CD4-positive, alpha-beta T cell (primary cell): ENCODE data around the gene C4orf51. TPM values are rescaled to one million over a fixed set of nuclear protein-coding genes. Genes with fewer than 3 reads are reported as not detected.

Source experiments
- ATAC-seq: fragments of 200-7000 bp; cut with Tn5 transposase; one replicate; pipeline ENCODE4 v1.10.0; 2022; ENCODE audit warnings: mild to moderate bottlenecking; ENCODE audit not compliant: poor library complexity
- CTCF ChIA-PET: fragments of 350-600 bp; sonication (Branson Sonifier 250); formaldehyde crosslinking; loops from one replicate; lab custom pipeline; 2021; ENCODE audit warnings: antibody characterized with exemption, inconsistent platforms; lab: Charles Lee
- POLR2A ChIA-PET: fragments of 350-600 bp; sonication (Branson Sonifier 250); formaldehyde crosslinking; loops from one replicate; lab custom pipeline; 2021; ENCODE audit warnings: antibody characterized with exemption, inconsistent platforms; lab: Charles Lee
- DNase-seq, 14 experiments: peaks; one replicate each; pipeline ENCODE4 v3.0.0-alpha.2; 2013 to 2020; ENCODE audit warnings: mixed read lengths in 2 of 14
- H3K27ac ChIP-seq, 2 donors: one replicate each; pipeline versions ENCODE4 v1.5.1 to v1.7.0; 2013; ENCODE audit warnings: low read length in 2 of 2, low read depth in 1 of 2, mild to moderate bottlenecking in 1 of 2
- H3K27me3 ChIP-seq, 2 experiments: 1 replicate in 1 of 2; 2 replicates in 1 of 2; pipeline versions ENCODE4 v1.6.1 to v1.7.0; 2013; ENCODE audit warnings: low read length in 2 of 2, control low read depth in 1 of 2, mild to moderate bottlenecking in 1 of 2, moderate library complexity in 1 of 2; ENCODE audit not compliant: insufficient read depth in 2 of 2, control insufficient read depth in 1 of 2
- H3K36me3 ChIP-seq: one replicate; pipeline ENCODE4 v1.6.1; 2013; ENCODE audit warnings: low read length, control low read depth; ENCODE audit not compliant: insufficient read depth
- H3K4me1 ChIP-seq: one replicate; pipeline ENCODE4 v1.6.1; 2013; ENCODE audit warnings: low read length, control low read depth; ENCODE audit not compliant: insufficient read depth
- H3K4me3 ChIP-seq: one replicate; pipeline ENCODE4 v1.5.1; 2013; ENCODE audit warnings: mild to moderate bottlenecking, low read length, moderate library complexity
- H3K9me3 ChIP-seq, 2 experiments: 1 replicate in 1 of 2; 2 replicates in 1 of 2; pipeline versions ENCODE4 v1.6.1 to v1.7.0; 2013; ENCODE audit warnings: low read length in 2 of 2, mild to moderate bottlenecking in 2 of 2, control low read depth in 1 of 2, moderate library complexity in 1 of 2; ENCODE audit not compliant: control insufficient read depth in 1 of 2, insufficient read depth in 1 of 2
- H3K27ac Mint-ChIP-seq: one replicate; pipeline ENCODE4 v1.8.0; 2020; ENCODE audit warnings: mixed read lengths
- H3K27me3 Mint-ChIP-seq: one replicate; pipeline ENCODE4 v1.8.0; 2021; ENCODE audit warnings: mixed read lengths
- H3K36me3 Mint-ChIP-seq: one replicate; pipeline ENCODE4 v1.8.0; 2021; ENCODE audit warnings: low read depth, mixed read lengths
- H3K4me1 Mint-ChIP-seq: one replicate; pipeline ENCODE4 v1.8.0; 2021; ENCODE audit warnings: low read depth, mixed read lengths
- H3K4me3 Mint-ChIP-seq: one replicate; pipeline ENCODE4 v1.8.0; 2020; ENCODE audit warnings: mild to moderate bottlenecking, mixed read lengths
- H3K9me3 Mint-ChIP-seq: one replicate; pipeline ENCODE4 v1.8.0; 2020; ENCODE audit warnings: mixed read lengths
- intact Hi-C, 2 experiments: fragments of 100-400 bp; cut with DNase I in 1 of 2; cut with micrococcal nuclease in 1 of 2; formaldehyde crosslinking; loops; one replicate each; pipeline versions ENCODE4 v1.15.1 to v1.9.0; 2023 to 2025; cut with DNase I, micrococcal nuclease
- total RNA-seq, 174 experiments: library from RNA in 2 of 174; stranded (reverse) in 2 of 174; gene quantifications; one replicate each; pipeline ENCODE4 v1.2.3 and lab custom pipeline; 2021 to 2026
- TF ChIP-seq, protein P1 (sequence below): fragments of 200-600 bp; IDR thresholded peaks from one replicate; pipeline ENCODE4 v1.8.0; 2022; ENCODE audit warnings: antibody characterized with exemption, mild to moderate bottlenecking

The C4orf51 gene
- total RNA-seq, 2 experiments from 2014 or later: not detected

DNA sequence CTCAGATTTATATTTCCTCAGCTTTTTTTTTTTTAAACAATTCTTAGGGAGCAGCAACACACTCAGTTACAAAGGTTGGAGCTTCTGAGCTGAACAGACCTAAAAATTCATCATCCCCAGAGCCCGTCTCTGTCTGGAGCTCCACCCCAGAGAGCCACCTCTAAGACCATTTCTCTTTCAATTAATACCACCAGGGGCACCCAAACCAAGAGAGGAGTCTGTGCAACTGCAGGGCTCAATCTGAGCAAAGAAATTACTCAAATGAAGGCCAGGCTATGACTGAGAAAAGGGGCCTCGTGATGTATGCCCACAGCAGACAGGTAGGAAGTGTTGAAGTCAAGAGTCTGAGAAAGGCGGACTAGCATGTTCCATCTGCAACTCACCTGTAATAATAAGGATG, 95.5 kb downstream of the C4orf51 start:
- Mint-ChIP-seq H3K27ac (no peak overlapping the region), H3K4me3 (no peak overlapping the region), H3K9me3 (no peaks in the 10 kb centered on the region), H3K4me1 (no peaks in the 10 kb centered on the region), H3K36me3 (peaks cover 70% of the 10 kb centered on the region), H3K27me3 (no peaks in the 10 kb centered on the region)
- Histone ChIP-seq H3K27me3 (no peaks in the 10 kb centered on the region), H3K36me3 (peaks cover 35% of the 10 kb centered on the region), H3K9me3 (no peaks in the 10 kb centered on the region), H3K27ac (no peak overlapping the region), H3K4me3 (no peak overlapping the region), H3K4me1 (no peaks in the 10 kb centered on the region)
- TF ChIP-seq, protein P1, sequence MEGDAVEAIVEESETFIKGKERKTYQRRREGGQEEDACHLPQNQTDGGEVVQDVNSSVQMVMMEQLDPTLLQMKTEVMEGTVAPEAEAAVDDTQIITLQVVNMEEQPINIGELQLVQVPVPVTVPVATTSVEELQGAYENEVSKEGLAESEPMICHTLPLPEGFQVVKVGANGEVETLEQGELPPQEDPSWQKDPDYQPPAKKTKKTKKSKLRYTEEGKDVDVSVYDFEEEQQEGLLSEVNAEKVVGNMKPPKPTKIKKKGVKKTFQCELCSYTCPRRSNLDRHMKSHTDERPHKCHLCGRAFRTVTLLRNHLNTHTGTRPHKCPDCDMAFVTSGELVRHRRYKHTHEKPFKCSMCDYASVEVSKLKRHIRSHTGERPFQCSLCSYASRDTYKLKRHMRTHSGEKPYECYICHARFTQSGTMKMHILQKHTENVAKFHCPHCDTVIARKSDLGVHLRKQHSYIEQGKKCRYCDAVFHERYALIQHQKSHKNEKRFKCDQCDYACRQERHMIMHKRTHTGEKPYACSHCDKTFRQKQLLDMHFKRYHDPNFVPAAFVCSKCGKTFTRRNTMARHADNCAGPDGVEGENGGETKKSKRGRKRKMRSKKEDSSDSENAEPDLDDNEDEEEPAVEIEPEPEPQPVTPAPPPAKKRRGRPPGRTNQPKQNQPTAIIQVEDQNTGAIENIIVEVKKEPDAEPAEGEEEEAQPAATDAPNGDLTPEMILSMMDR: no peak
- POLR2A ChIA-PET: no interaction called here
- no peak for DNase-seq
- CTCF ChIA-PET: no interaction called here
- intact Hi-C loops: no loop called here
- no peak for ATAC-seq

DNA sequence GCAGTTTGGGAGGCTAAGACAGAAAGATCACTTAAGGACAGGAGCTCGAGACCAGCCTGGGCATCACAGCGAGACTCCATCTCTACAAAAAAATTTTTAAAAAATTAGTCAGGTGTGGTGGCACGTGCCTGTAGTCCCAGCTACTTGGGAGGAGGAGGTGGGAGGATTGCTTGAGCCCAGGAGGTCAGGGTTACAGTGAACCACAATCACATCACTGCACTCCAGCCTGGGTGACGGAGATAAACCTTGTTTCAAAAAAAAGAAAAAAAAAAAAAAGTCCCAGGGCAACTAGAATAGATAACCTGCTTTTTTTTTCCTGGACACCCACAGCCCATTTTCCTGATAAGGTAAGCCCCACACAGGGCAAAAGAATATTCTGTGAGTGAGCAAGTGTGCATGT, 96.3 kb downstream of the C4orf51 start:
- H3K9me3 Mint-ChIP-seq: no peaks in the 10 kb centered on the region
- H3K4me1 Mint-ChIP-seq: no peaks in the 10 kb centered on the region
- no peaks in the 10 kb centered on the region for H3K27me3 Mint-ChIP-seq
- peaks cover 35% of the 10 kb centered on the region for H3K36me3 ChIP-seq
- no peaks in the 10 kb centered on the region for H3K27me3 ChIP-seq
- ChIA-PET CTCF (no interaction called here), POLR2A (no interaction called here)
- H3K36me3 Mint-ChIP-seq: peaks cover 70% of the 10 kb centered on the region
- H3K9me3 ChIP-seq: no peaks in the 10 kb centered on the region
- intact Hi-C loops: no loop called here
- no peaks in the 10 kb centered on the region for H3K4me1 ChIP-seq
- TF ChIP-seq, protein P1: no peak
- no peak overlapping the region for H3K27ac Mint-ChIP-seq
- no peak overlapping the region for H3K4me3 Mint-ChIP-seq
- ATAC-seq (no peak), DNase-seq (no peak)
- no peak overlapping the region for H3K27ac ChIP-seq
- H3K4me3 ChIP-seq: no peak overlapping the region

DNA sequence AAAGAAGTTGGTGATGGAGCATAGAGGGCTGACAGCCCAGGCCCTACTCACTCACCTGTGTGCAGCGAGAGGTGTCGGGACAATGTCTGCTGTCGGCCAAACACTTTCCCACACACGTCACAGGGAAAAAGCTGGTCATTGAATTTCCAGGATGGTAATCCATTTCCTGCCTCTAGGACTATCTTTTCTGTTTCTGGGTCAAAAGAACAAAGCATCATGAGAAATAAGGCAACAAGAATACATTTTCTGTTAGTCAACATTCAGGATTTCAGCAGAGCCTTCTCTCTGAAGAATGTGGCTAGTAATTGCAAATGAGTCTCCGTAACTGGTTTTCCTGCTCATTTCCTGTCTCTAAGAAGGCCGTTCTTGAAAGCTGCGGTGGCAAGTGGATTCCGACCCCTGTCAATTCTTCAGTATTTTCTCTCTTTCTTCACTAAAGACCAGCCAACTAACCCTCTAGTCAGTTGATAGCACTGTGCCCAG, 99.4 kb downstream of the C4orf51 start:
- intact Hi-C loops: no loop called here
- peaks cover 59% of the 10 kb centered on the region for H3K36me3 Mint-ChIP-seq
- Histone ChIP-seq H3K4me3 (no peak overlapping the region), H3K9me3 (no peaks in the 10 kb centered on the region), H3K36me3 (peaks cover 14% of the 10 kb centered on the region), H3K27me3 (no peaks in the 10 kb centered on the region), H3K4me1 (no peaks in the 10 kb centered on the region), H3K27ac (no peak overlapping the region)
- no peak for DNase-seq
- no peak for ATAC-seq
- no peaks in the 10 kb centered on the region for H3K9me3 Mint-ChIP-seq
- no peaks in the 10 kb centered on the region for H3K4me1 Mint-ChIP-seq
- TF ChIP-seq, protein P1: no peak
- no peak overlapping the region for H3K4me3 Mint-ChIP-seq
- H3K27me3 Mint-ChIP-seq: no peaks in the 10 kb centered on the region
- ChIA-PET CTCF (no interaction called here), POLR2A (no interaction called here)
- no peak overlapping the region for H3K27ac Mint-ChIP-seq
